Neural cell (in vitro differentiated cells): ENCODE results near the gene STK10.

Experiments
- EP300 ChIP-seq: fragments of 450-650 bp; conservative IDR thresholded peaks from 2 replicates; pipeline ENCODE4 v1.6.1; 2014; ENCODE audit warnings: antibody characterized with exemption, mild to moderate bottlenecking, moderate library complexity; ENCODE audit not compliant: poor library complexity, severe bottlenecking
- EZH2 ChIP-seq: fragments of 200-600, 300-800 bp; shearing (Covaris generic), sonication (generic); IDR thresholded peaks from 2 replicates; pipeline ENCODE4 v1.6.1; 2014; ENCODE audit warnings: antibody characterized with exemption, low read length, borderline replicate concordance, mild to moderate bottlenecking; ENCODE audit not compliant: insufficient read depth, poor library complexity, severe bottlenecking
- POLR2AphosphoS5 ChIP-seq: IDR thresholded peaks from 2 replicates; pipeline ENCODE4 v1.6.1; 2012
- RAD21 ChIP-seq: fragments of 450-650 bp; conservative IDR thresholded peaks from 2 replicates; pipeline ENCODE4 v1.6.1; 2014; ENCODE audit warnings: antibody characterized with exemption, mild to moderate bottlenecking, moderate library complexity
- SMC3 ChIP-seq: fragments of 450-650 bp; conservative IDR thresholded peaks from 2 replicates; pipeline ENCODE4 v1.6.1; 2014; ENCODE audit warnings: antibody characterized with exemption, mild to moderate bottlenecking, moderate library complexity; ENCODE audit not compliant: poor library complexity
- TAF1 ChIP-seq: IDR thresholded peaks from 2 replicates; pipeline ENCODE4 v1.6.1; 2012; ENCODE audit warnings: low read depth
- TF ChIP-seq, protein P1 (sequence below): fragments of 450-650 bp; IDR thresholded peaks from 2 replicates; pipeline ENCODE4 v1.5.1; 2014; ENCODE audit warnings: antibody characterized with exemption, mild to moderate bottlenecking, moderate library complexity; ENCODE audit not compliant: poor library complexity, severe bottlenecking
- TF ChIP-seq, protein P2 (sequence below): IDR thresholded peaks from 2 replicates; pipeline ENCODE4 v1.6.1; 2012; ENCODE audit warnings: borderline replicate concordance

DNA sequence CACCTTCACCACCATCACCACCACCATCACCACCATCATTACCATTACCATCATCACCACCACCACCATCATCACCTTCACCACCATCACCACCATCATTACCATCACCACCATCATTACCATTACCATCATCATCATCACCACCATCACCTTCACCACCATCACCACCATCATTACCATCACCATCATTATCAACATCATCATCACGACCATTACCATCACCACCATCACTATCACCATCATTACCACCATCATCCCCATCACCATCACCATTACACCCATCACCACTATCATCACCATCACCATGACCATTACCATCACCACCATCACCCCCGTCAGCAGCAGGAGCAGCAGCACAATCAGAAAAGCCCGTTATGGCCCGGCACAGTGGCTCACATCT lies 89.1 kb downstream of the STK10 start:
- TF ChIP-seq, protein P1, sequence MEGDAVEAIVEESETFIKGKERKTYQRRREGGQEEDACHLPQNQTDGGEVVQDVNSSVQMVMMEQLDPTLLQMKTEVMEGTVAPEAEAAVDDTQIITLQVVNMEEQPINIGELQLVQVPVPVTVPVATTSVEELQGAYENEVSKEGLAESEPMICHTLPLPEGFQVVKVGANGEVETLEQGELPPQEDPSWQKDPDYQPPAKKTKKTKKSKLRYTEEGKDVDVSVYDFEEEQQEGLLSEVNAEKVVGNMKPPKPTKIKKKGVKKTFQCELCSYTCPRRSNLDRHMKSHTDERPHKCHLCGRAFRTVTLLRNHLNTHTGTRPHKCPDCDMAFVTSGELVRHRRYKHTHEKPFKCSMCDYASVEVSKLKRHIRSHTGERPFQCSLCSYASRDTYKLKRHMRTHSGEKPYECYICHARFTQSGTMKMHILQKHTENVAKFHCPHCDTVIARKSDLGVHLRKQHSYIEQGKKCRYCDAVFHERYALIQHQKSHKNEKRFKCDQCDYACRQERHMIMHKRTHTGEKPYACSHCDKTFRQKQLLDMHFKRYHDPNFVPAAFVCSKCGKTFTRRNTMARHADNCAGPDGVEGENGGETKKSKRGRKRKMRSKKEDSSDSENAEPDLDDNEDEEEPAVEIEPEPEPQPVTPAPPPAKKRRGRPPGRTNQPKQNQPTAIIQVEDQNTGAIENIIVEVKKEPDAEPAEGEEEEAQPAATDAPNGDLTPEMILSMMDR, result no peak
- TF ChIP-seq EZH2, result no peak
- TF ChIP-seq RAD21, result no peak
- no peak for TF ChIP-seq TAF1
- no peak for TF ChIP-seq EP300
- TF ChIP-seq POLR2AphosphoS5, result no peak
- TF ChIP-seq, protein P2, sequence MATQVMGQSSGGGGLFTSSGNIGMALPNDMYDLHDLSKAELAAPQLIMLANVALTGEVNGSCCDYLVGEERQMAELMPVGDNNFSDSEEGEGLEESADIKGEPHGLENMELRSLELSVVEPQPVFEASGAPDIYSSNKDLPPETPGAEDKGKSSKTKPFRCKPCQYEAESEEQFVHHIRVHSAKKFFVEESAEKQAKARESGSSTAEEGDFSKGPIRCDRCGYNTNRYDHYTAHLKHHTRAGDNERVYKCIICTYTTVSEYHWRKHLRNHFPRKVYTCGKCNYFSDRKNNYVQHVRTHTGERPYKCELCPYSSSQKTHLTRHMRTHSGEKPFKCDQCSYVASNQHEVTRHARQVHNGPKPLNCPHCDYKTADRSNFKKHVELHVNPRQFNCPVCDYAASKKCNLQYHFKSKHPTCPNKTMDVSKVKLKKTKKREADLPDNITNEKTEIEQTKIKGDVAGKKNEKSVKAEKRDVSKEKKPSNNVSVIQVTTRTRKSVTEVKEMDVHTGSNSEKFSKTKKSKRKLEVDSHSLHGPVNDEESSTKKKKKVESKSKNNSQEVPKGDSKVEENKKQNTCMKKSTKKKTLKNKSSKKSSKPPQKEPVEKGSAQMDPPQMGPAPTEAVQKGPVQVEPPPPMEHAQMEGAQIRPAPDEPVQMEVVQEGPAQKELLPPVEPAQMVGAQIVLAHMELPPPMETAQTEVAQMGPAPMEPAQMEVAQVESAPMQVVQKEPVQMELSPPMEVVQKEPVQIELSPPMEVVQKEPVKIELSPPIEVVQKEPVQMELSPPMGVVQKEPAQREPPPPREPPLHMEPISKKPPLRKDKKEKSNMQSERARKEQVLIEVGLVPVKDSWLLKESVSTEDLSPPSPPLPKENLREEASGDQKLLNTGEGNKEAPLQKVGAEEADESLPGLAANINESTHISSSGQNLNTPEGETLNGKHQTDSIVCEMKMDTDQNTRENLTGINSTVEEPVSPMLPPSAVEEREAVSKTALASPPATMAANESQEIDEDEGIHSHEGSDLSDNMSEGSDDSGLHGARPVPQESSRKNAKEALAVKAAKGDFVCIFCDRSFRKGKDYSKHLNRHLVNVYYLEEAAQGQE, result no peak
- TF ChIP-seq SMC3, result no peak
